Measurements from ENCODE around the gene VENTX. TPM values are rescaled to one million over a fixed set of nuclear protein-coding genes. Genes with fewer than 3 reads are reported as not detected.

The VENTX gene
- total and polyA plus RNA-seq, 8 donors = 0.15 to 3.2 (median 0.51) TPM; not detected in 2

GRCh38 chr10:133245439-133246235 is 8.0 kb downstream of the VENTX start:
- peaks cover 0 to 22% (median 8%) of the 10 kb centered on the region in 4 donors for H3K4me1 ChIP-seq
- 37 to 55% (median 43%) methylated on average over 23 to 33 of the region's 33 CpGs for WGBS, 5 donors
- H3K36me3 ChIP-seq = no peaks in the 10 kb centered on the region
- H3K27me3 ChIP-seq = peaks cover 0 to 98% (median 45%) of the 10 kb centered on the region in 3 donors
- TF ChIP-seq POLR2AphosphoS5 (IDR thresholded peaks at IDR 0.05) (no peak), EP300 (IDR thresholded peaks at IDR 0.05) (no peak), CTCF (IDR thresholded peaks at IDR 0.05) (no peak), POLR2A (IDR thresholded peaks at IDR 0.05) (no peak)
- intact Hi-C loops (cut with DNase I; ENCODE audit: low total_unique reads) = no loop called here
- peak; percentile 41 to 84 for DNase-seq
- no peak overlapping the region for H3K4me3 ChIP-seq
- no peaks in the 10 kb centered on the region for H3K9me3 ChIP-seq
- H3K27ac ChIP-seq = no peak overlapping the region

- no peak overlapping the region for H3K27ac ChIP-seq
- WGBS, 5 donors = 25 to 44% (median 36%) methylated on average over 12 of the region's 12 CpGs
- intact Hi-C loops (cut with DNase I; ENCODE audit: low total_unique reads) = no loop called here
- TF ChIP-seq EP300 (IDR thresholded peaks at IDR 0.05) (no peak), POLR2A (IDR thresholded peaks at IDR 0.05) (no peak), POLR2AphosphoS5 (IDR thresholded peaks at IDR 0.05) (no peak), CTCF (IDR thresholded peaks at IDR 0.05) (no peak)
- H3K4me1 ChIP-seq = peaks cover 0 to 17% (median 7%) of the 10 kb centered on the region in 4 donors
- H3K36me3 ChIP-seq = no peaks in the 10 kb centered on the region
- no peaks in the 10 kb centered on the region for H3K9me3 ChIP-seq
- peaks cover 0 to 98% (median 39%) of the 10 kb centered on the region in 3 donors for H3K27me3 ChIP-seq
- no peak overlapping the region for H3K4me3 ChIP-seq
- no peak for DNase-seq
These were observed 8.6 kb downstream of the VENTX start for GRCh38 chr10:133246236-133246626.

GRCh38 chr10:133247681-133248333 is 10.2 kb downstream of the VENTX start:
- Histone ChIP-seq H3K27me3 (peaks cover 0 to 97% (median 35%) of the 10 kb centered on the region in 3 donors), H3K36me3 (no peaks in the 10 kb centered on the region), H3K4me1 (peaks cover 0 to 10% (median 7%) of the 10 kb centered on the region in 4 donors), H3K4me3 (no peak overlapping the region), H3K27ac (no peak overlapping the region), H3K9me3 (no peaks in the 10 kb centered on the region)
- no peak for TF ChIP-seq POLR2AphosphoS5 (IDR thresholded peaks at IDR 0.05)
- no peak for TF ChIP-seq CTCF (IDR thresholded peaks at IDR 0.05)
- no peak for TF ChIP-seq EP300 (IDR thresholded peaks at IDR 0.05)
- no peak for TF ChIP-seq POLR2A (IDR thresholded peaks at IDR 0.05)
- intact Hi-C loops (cut with DNase I; ENCODE audit: low total_unique reads) = no loop called here
- WGBS, 5 donors = 79 to 88% (median 80%) methylated on average over 19 to 36 of the region's 36 CpGs
- DNase-seq = no peak

GRCh38 chr10:133248334-133248715 is 10.7 kb downstream of the VENTX start:
- WGBS, 5 donors = 71 to 89% (median 84%) methylated on average over 2 to 12 of the region's 12 CpGs
- Histone ChIP-seq H3K27me3 (peaks cover 0 to 96% (median 34%) of the 10 kb centered on the region in 3 donors), H3K27ac (no peak overlapping the region), H3K4me3 (no peak overlapping the region), H3K4me1 (peaks cover 0 to 10% (median 7%) of the 10 kb centered on the region in 4 donors), H3K36me3 (no peaks in the 10 kb centered on the region), H3K9me3 (no peaks in the 10 kb centered on the region)
- TF ChIP-seq CTCF (IDR thresholded peaks at IDR 0.05) (no peak), EP300 (IDR thresholded peaks at IDR 0.05) (no peak), POLR2A (IDR thresholded peaks at IDR 0.05) (no peak), POLR2AphosphoS5 (IDR thresholded peaks at IDR 0.05) (no peak)
- DNase-seq = no peak
- intact Hi-C loops (cut with DNase I; ENCODE audit: low total_unique reads) = no loop called here
